CD8-positive, alpha-beta memory T cell (primary cell): ENCODE measurements around the gene EZH2. TPM values are rescaled to one million over a fixed set of nuclear protein-coding genes. Genes with fewer than 3 reads are reported as not detected.

Source experiments
- CTCF ChIA-PET: fragments of 350-600 bp; sonication (Branson Sonifier 250); formaldehyde crosslinking; loops from one replicate; lab custom pipeline; 2021; ENCODE audit warnings: antibody characterized with exemption; lab: Charles Lee
- POLR2A ChIA-PET: fragments of 350-600 bp; sonication (Branson Sonifier 250); formaldehyde crosslinking; loops from one replicate; lab custom pipeline; 2021; ENCODE audit warnings: antibody characterized with exemption; lab: Charles Lee
- DNase-seq, 5 donors: peaks; one replicate each; pipeline versions ENCODE4 v3.0.0 to v3.0.0-alpha.2; 2020 to 2022; ENCODE audit warnings: mixed read lengths in 1 of 5
- H3K27ac ChIP-seq: one replicate; pipeline ENCODE4 v1.7.0; 2013; ENCODE audit warnings: low read depth, mild to moderate bottlenecking, low read length, moderate library complexity
- H3K27me3 ChIP-seq: 2 replicates; pipeline ENCODE4 v1.7.0; 2013; ENCODE audit warnings: low read length, mild to moderate bottlenecking; ENCODE audit not compliant: insufficient read depth, poor library complexity, severe bottlenecking
- H3K36me3 ChIP-seq: 2 replicates; pipeline ENCODE4 v1.7.0; 2013; ENCODE audit warnings: mild to moderate bottlenecking, low read length, moderate library complexity; ENCODE audit not compliant: insufficient read depth
- H3K4me1 ChIP-seq: 2 replicates; pipeline ENCODE4 v1.7.0; 2013; ENCODE audit warnings: mild to moderate bottlenecking, low read length, moderate library complexity; ENCODE audit not compliant: insufficient read depth
- H3K4me3 ChIP-seq: 2 replicates; pipeline ENCODE4 v1.7.0; 2013; ENCODE audit warnings: mild to moderate bottlenecking, low read length
- H3K9me3 ChIP-seq: 2 replicates; pipeline ENCODE4 v1.7.0; 2013; ENCODE audit warnings: mild to moderate bottlenecking, low read length
- H3K27ac Mint-ChIP-seq, 8 donors: one replicate each; pipeline ENCODE4 v1.8.0; 2020 to 2021; ENCODE audit warnings: mixed read lengths in 8 of 8, mild to moderate bottlenecking in 6 of 8, inconsistent platforms in 3 of 8, moderate library complexity in 3 of 8
- H3K27me3 Mint-ChIP-seq, 2 donors: one replicate each; pipeline ENCODE4 v1.8.0; 2020 to 2021; ENCODE audit warnings: mixed read lengths in 2 of 2, mild to moderate bottlenecking in 1 of 2, moderate library complexity in 1 of 2
- H3K36me3 Mint-ChIP-seq, 3 donors: one replicate each; pipeline ENCODE4 v1.8.0; 2020 to 2021; ENCODE audit warnings: mixed read lengths in 3 of 3, inconsistent platforms in 1 of 3, mild to moderate bottlenecking in 1 of 3
- H3K4me1 Mint-ChIP-seq, 3 donors: one replicate each; pipeline ENCODE4 v1.8.0; 2020 to 2021; ENCODE audit warnings: mixed read lengths in 3 of 3, inconsistent platforms in 1 of 3, mild to moderate bottlenecking in 1 of 3
- H3K4me3 Mint-ChIP-seq, 7 donors: one replicate each; pipeline ENCODE4 v1.8.0; 2020 to 2021; ENCODE audit warnings: mixed read lengths in 7 of 7, mild to moderate bottlenecking in 6 of 7, moderate library complexity in 4 of 7, inconsistent platforms in 2 of 7
- H3K9me3 Mint-ChIP-seq, 5 donors: one replicate each; pipeline ENCODE4 v1.8.0; 2020 to 2022; ENCODE audit warnings: mixed read lengths in 5 of 5, mild to moderate bottlenecking in 3 of 5, moderate library complexity in 2 of 5, inconsistent platforms in 1 of 5
- polyA plus RNA-seq: library from polyadenylated mRNA; unstranded; fragments of 300-500 nt; fragmentation: Illumina TruSeq; gene quantifications from one replicate; pipeline ENCODE4 v1.2.3, GENCODE V29; 2021
- total RNA-seq, 2 experiments: library from RNA; stranded (reverse); gene quantifications; one replicate each; pipeline ENCODE4 v1.2.3, GENCODE V29; 2021

Gene EZH2
- total and polyA plus RNA-seq, 3 experiments from 2014 or later, result 4.8 to 125 (median 123) TPM

GRCh38 chr7:148815612-148816011, 68.5 kb downstream of the EZH2 start:
- Mint-ChIP-seq H3K4me3 (no peak overlapping the region), H3K27ac (peak overlapping the region in 1 of 8 donors; percentile 17), H3K36me3 (peaks cover 0 to 31% (median 6%) of the 10 kb centered on the region in 3 donors), H3K27me3 (no peaks in the 10 kb centered on the region), H3K4me1 (peaks cover 4 to 11% (median 6%) of the 10 kb centered on the region in 3 donors), H3K9me3 (no peaks in the 10 kb centered on the region)
- Histone ChIP-seq H3K4me1 (peaks cover 4% of the 10 kb centered on the region), H3K9me3 (no peaks in the 10 kb centered on the region), H3K36me3 (no peaks in the 10 kb centered on the region), H3K27me3 (no peaks in the 10 kb centered on the region), H3K4me3 (no peak overlapping the region), H3K27ac (no peak overlapping the region)
- ChIA-PET POLR2A (interaction anchor here (0.6 kb wide), 1 partner anchor 40 kb away, joined by 7 read pairs; no protein-coding TSS in a partner anchor), CTCF (no interaction called here)
- DNase-seq, result no peak

GRCh38 chr7:148814922-148815559, 69.0 kb downstream of the EZH2 start:
- Mint-ChIP-seq H3K36me3 (peaks cover 0 to 32% (median 10%) of the 10 kb centered on the region in 3 donors), H3K4me1 (peaks cover 4 to 11% (median 6%) of the 10 kb centered on the region in 3 donors), H3K4me3 (no peak overlapping the region), H3K9me3 (no peaks in the 10 kb centered on the region), H3K27me3 (no peaks in the 10 kb centered on the region), H3K27ac (no peak overlapping the region)
- CTCF ChIA-PET, result no interaction called here
- Histone ChIP-seq H3K27me3 (no peaks in the 10 kb centered on the region), H3K36me3 (peaks cover 4% of the 10 kb centered on the region), H3K27ac (no peak overlapping the region), H3K4me3 (no peak overlapping the region), H3K4me1 (peaks cover 4% of the 10 kb centered on the region), H3K9me3 (no peaks in the 10 kb centered on the region)
- no peak for DNase-seq
- POLR2A ChIA-PET, result no interaction called here

- peak overlapping the region in 1 of 8 donors; percentile 48 for H3K27ac Mint-ChIP-seq
- peaks cover 4 to 11% (median 6%) of the 10 kb centered on the region in 3 donors for H3K4me1 Mint-ChIP-seq
- CTCF ChIA-PET, result no interaction called here
- no peak overlapping the region for H3K4me3 Mint-ChIP-seq
- Histone ChIP-seq H3K9me3 (no peaks in the 10 kb centered on the region), H3K27ac (no peak overlapping the region), H3K36me3 (peaks cover 8% of the 10 kb centered on the region), H3K4me3 (no peak overlapping the region), H3K27me3 (no peaks in the 10 kb centered on the region), H3K4me1 (peaks cover 4% of the 10 kb centered on the region)
- H3K9me3 Mint-ChIP-seq, result no peaks in the 10 kb centered on the region
- DNase-seq, result no peak
- POLR2A ChIA-PET, result no interaction called here
- H3K36me3 Mint-ChIP-seq, result peaks cover 0 to 38% (median 13%) of the 10 kb centered on the region in 3 donors
- no peaks in the 10 kb centered on the region for H3K27me3 Mint-ChIP-seq
Observed at GRCh38 chr7:148813890-148814289, 70.2 kb downstream of the EZH2 start.

DNA sequence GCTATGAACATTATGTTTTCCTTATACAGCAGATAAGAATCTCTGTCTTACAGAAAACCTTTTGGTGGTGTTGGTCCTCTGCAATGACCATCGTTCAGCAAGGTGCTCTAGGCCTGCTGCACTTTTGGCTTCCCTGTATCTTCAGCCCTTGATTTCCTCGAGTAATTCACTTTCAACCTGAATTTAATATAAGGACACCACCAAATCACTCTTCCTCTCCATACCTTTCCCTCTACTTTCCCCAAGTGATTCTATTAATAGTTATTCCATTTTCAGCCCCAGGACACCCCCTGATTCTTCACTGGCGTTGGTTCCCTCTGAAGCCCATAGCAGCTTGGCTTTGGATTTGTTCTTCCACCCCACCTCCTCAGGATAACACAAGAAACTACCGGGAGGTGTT, 72.2 kb downstream of the EZH2 start:
- Histone ChIP-seq H3K4me1 (peaks cover 4% of the 10 kb centered on the region), H3K9me3 (no peaks in the 10 kb centered on the region), H3K4me3 (no peak overlapping the region), H3K27me3 (no peaks in the 10 kb centered on the region), H3K27ac (no peak overlapping the region), H3K36me3 (peaks cover 16% of the 10 kb centered on the region)
- H3K36me3 Mint-ChIP-seq, result peaks cover 0 to 41% (median 13%) of the 10 kb centered on the region in 3 donors
- CTCF ChIA-PET, result interaction anchor here (1.0 kb wide), 1 partner anchor 12 kb away, joined by 3 read pairs; no protein-coding TSS in a partner anchor
- POLR2A ChIA-PET, result no interaction called here
- no peak for DNase-seq
- H3K27ac Mint-ChIP-seq, result no peak overlapping the region
- no peak overlapping the region for H3K4me3 Mint-ChIP-seq
- H3K4me1 Mint-ChIP-seq, result peaks cover 4 to 11% (median 6%) of the 10 kb centered on the region in 3 donors
- H3K27me3 Mint-ChIP-seq, result no peaks in the 10 kb centered on the region
- no peaks in the 10 kb centered on the region for H3K9me3 Mint-ChIP-seq

DNA sequence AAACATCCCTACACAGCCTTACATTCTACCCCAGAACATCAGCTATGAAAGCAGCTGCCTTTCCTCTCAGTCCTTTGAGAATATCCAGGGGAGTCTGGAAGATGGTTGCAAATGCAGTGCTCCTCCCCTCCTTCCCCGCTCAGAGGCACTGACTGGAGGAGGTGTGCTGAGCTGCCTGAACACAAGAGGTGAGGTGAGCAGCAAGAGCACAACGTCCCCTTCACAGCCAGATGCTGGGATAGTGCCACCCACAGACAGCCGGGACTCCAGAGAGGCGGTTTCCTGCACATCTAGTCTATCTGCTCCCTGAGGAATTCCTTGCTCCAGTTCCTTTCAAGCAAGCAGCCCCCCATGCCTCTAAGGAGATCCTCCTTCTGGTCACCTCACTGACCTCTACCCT, 74.2 kb downstream of the EZH2 start:
- Histone ChIP-seq H3K36me3 (peaks cover 16% of the 10 kb centered on the region), H3K27me3 (no peaks in the 10 kb centered on the region), H3K4me3 (no peak overlapping the region), H3K4me1 (peaks cover 4% of the 10 kb centered on the region), H3K27ac (no peak overlapping the region), H3K9me3 (no peaks in the 10 kb centered on the region)
- Mint-ChIP-seq H3K27me3 (no peaks in the 10 kb centered on the region), H3K27ac (peak overlapping the region in 2 of 8 donors; percentile 7 to 29), H3K4me3 (no peak overlapping the region), H3K36me3 (peaks cover 0 to 51% (median 14%) of the 10 kb centered on the region in 3 donors), H3K9me3 (no peaks in the 10 kb centered on the region), H3K4me1 (peaks cover 4 to 11% (median 6%) of the 10 kb centered on the region in 3 donors)
- DNase-seq, result no peak
- ChIA-PET CTCF (no interaction called here), POLR2A (no interaction called here)

DNA sequence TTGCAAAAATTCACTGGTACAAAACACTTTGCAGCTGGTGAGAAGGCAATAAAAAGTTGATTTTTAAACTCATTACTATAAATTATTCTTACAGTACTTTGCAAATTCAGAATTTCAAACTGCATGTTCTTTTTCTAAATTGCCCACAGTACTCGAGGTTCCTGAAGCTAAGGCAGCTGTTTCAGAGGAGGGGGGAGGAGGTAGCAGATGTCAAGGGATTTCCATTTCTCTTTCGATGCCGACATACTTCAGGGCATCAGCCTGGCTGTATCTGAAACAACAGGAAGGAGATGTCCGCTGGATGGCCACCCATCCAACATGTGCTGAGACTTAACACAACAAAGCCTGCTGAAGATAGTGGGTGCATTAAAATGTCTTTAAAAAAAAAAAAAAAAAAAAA, 76.7 kb downstream of the EZH2 start:
- no peaks in the 10 kb centered on the region for H3K9me3 Mint-ChIP-seq

GRCh38 chr7:148806187-148806586, 77.9 kb downstream of the EZH2 start:
- DNase-seq, result no peak
- no peak overlapping the region for H3K4me3 ChIP-seq
- Mint-ChIP-seq H3K36me3 (peaks cover 0 to 57% (median 17%) of the 10 kb centered on the region in 3 donors), H3K4me3 (no peak overlapping the region), H3K9me3 (no peaks in the 10 kb centered on the region), H3K4me1 (peaks cover 0 to 2% (median 0%) of the 10 kb centered on the region in 3 donors), H3K27me3 (no peaks in the 10 kb centered on the region), H3K27ac (peak overlapping the region in 1 of 8 donors; percentile 1)
- H3K36me3 ChIP-seq, result peaks cover 16% of the 10 kb centered on the region
- ChIA-PET POLR2A (no interaction called here), CTCF (no interaction called here)
- H3K27ac ChIP-seq, result no peak overlapping the region
- H3K4me1 ChIP-seq, result no peaks in the 10 kb centered on the region
- no peaks in the 10 kb centered on the region for H3K9me3 ChIP-seq
- no peaks in the 10 kb centered on the region for H3K27me3 ChIP-seq

More for the DNA sequence above, 76.7 kb downstream of the EZH2 start:
- H3K36me3 ChIP-seq, result peaks cover 16% of the 10 kb centered on the region
- no peaks in the 10 kb centered on the region for H3K4me1 ChIP-seq
- Mint-ChIP-seq H3K27me3 (no peaks in the 10 kb centered on the region), H3K36me3 (peaks cover 0 to 51% (median 16%) of the 10 kb centered on the region in 3 donors), H3K4me3 (no peak overlapping the region), H3K27ac (peak overlapping the region in 2 of 8 donors; percentile 8 to 75), H3K4me1 (peaks cover 0 to 1% (median 0%) of the 10 kb centered on the region in 3 donors)
- no peaks in the 10 kb centered on the region for H3K27me3 ChIP-seq
- POLR2A ChIA-PET, result no interaction called here
- DNase-seq, result no peak
- H3K9me3 ChIP-seq, result no peaks in the 10 kb centered on the region
- no peak overlapping the region for H3K27ac ChIP-seq
- CTCF ChIA-PET, result no interaction called here
- H3K4me3 ChIP-seq, result no peak overlapping the region

DNA sequence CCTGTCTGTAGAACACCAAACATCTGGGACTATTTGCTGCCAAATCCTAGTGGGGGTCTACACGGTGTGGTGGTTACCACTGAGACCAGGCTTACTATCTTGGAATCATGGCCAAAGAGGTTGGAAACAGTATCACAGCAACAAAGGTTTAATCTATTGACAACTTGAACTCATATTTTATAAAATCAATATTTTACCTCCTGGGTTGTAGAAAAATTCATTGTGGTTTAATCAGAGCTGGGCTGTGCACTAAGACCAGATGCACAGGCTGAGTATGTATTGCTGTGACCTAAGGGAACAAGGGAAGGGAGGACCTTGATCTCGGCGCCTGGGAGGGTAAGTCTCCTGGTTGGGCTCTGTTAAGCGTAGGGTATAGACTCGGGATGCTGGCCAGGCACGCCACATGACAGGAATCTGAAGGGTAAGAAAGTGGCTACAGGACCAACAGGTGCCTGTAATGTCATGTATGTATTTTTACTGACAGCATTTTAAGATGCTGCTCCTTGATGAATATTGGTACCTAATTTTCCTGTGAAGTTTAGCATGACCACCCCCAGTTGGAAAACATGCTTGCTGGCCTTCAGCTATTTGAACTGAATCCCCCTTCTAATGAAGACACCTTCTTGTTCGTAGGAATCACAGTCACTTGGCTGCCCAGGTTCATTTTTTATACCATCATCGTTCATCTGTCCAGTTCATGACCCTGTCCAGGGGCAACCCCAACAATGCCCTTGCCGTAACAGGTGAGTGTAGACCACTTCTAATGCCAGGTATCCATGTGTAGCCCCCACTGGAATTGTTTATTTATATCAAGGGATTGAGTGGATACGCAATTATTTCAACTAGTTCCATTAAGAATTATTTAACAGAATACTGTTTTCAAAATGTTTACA, 79.5 kb downstream of the EZH2 start:
- peaks cover 11 to 60% (median 21%) of the 10 kb centered on the region in 3 donors for H3K36me3 Mint-ChIP-seq
- H3K27ac Mint-ChIP-seq, result peak overlapping the region in 3 of 8 donors; percentile 34 to 67 (median 53)
- H3K9me3 Mint-ChIP-seq, result no peaks in the 10 kb centered on the region
- Histone ChIP-seq H3K27me3 (no peaks in the 10 kb centered on the region), H3K4me3 (no peak overlapping the region), H3K9me3 (no peaks in the 10 kb centered on the region), H3K4me1 (no peaks in the 10 kb centered on the region), H3K27ac (no peak overlapping the region), H3K36me3 (peaks cover 18% of the 10 kb centered on the region)
- ChIA-PET CTCF (no interaction called here), POLR2A (no interaction called here)
- no peak for DNase-seq
- H3K27me3 Mint-ChIP-seq, result no peaks in the 10 kb centered on the region
- no peak overlapping the region for H3K4me3 Mint-ChIP-seq
- H3K4me1 Mint-ChIP-seq, result peaks cover 0 to 2% (median 0%) of the 10 kb centered on the region in 3 donors
